ENCODE data around the gene SMYD3. TPM values are rescaled to one million over a fixed set of nuclear protein-coding genes. Genes with fewer than 3 reads are reported as not detected.

Gene SMYD3
- total RNA-seq, 1 donor from 2014 or later, result 35.4 TPM

GRCh38 chr1:246377625-246378153, 129.4 kb downstream of the SMYD3 start:
- no peak for DNase-seq (ENCODE audit: low spot score)
- no peak overlapping the region for H3K4me3 Mint-ChIP-seq (ENCODE audit: unreplicated experiment)
- H3K27me3 Mint-ChIP-seq (ENCODE audit: unreplicated experiment), result no peaks in the 10 kb centered on the region
- H3K27ac Mint-ChIP-seq (ENCODE audit: unreplicated experiment), result no peak overlapping the region
- no peaks in the 10 kb centered on the region for H3K4me1 Mint-ChIP-seq (ENCODE audit: unreplicated experiment)
- no peaks in the 10 kb centered on the region for H3K9me3 Mint-ChIP-seq (ENCODE audit: unreplicated experiment)
- no peaks in the 10 kb centered on the region for H3K36me3 Mint-ChIP-seq (ENCODE audit: low read depth, unreplicated experiment)
- TF ChIP-seq CTCF (IDR thresholded peaks at IDR 0.05; ENCODE audit: unreplicated experiment), result no peak

- Mint-ChIP-seq H3K27ac (ENCODE audit: unreplicated experiment) (no peak overlapping the region), H3K36me3 (ENCODE audit: low read depth, unreplicated experiment) (no peaks in the 10 kb centered on the region), H3K4me3 (ENCODE audit: unreplicated experiment) (no peak overlapping the region), H3K4me1 (ENCODE audit: unreplicated experiment) (no peaks in the 10 kb centered on the region), H3K9me3 (ENCODE audit: unreplicated experiment) (no peaks in the 10 kb centered on the region), H3K27me3 (ENCODE audit: unreplicated experiment) (no peaks in the 10 kb centered on the region)
- DNase-seq (ENCODE audit: low spot score), result no peak
- no peak for TF ChIP-seq CTCF (IDR thresholded peaks at IDR 0.05; ENCODE audit: unreplicated experiment)
Measured at GRCh38 chr1:246373828-246374569, 133.1 kb downstream of the SMYD3 start.

DNA sequence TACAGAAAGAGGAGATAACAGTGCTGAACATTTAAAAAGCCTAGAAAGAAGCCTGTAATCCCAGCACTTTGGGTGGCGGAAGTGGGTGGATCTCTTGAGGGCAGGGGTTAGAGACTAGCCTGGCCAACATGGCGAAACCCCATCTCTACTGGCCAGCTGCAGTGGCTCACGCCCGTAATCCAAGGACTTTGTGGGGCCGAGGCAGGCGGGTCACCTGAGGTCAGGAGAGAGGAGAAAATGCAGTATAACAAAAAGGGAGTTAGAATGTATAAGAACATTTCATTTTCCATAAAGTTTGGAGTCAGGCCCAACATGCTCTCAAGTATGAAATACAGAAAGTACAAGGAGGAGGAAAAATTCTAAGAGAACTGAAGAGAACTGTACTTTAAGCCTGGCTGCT, 134.5 kb downstream of the SMYD3 start:
- H3K36me3 Mint-ChIP-seq (ENCODE audit: low read depth, unreplicated experiment), result no peaks in the 10 kb centered on the region
- no peaks in the 10 kb centered on the region for H3K9me3 Mint-ChIP-seq (ENCODE audit: unreplicated experiment)
- TF ChIP-seq CTCF (IDR thresholded peaks at IDR 0.05; ENCODE audit: unreplicated experiment), result no peak
- H3K27me3 Mint-ChIP-seq (ENCODE audit: unreplicated experiment), result peaks cover 1% of the 10 kb centered on the region
- no peak overlapping the region for H3K4me3 Mint-ChIP-seq (ENCODE audit: unreplicated experiment)
- H3K4me1 Mint-ChIP-seq (ENCODE audit: unreplicated experiment), result no peaks in the 10 kb centered on the region
- DNase-seq (ENCODE audit: low spot score), result no peak
- no peak overlapping the region for H3K27ac Mint-ChIP-seq (ENCODE audit: unreplicated experiment)

DNA sequence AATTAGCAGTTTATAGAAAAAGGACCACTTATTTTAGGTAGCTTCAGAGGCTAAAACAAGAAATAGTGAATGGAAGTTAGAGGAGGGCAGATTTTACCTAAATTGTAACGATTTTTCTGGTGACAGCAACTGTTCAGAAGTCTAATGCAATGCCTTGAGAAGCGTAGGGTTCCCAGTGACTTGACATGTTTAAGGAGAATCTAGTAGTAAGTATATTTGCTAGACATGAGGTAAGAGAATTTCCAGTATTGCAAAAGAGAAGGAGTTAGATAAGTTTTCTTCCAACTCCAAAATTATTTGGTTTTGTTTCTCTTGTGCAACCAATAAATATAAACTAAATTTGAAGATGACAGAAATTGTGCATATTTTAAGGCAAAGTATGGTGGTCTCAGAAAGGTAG, 140.0 kb downstream of the SMYD3 start:
- no peak for DNase-seq (ENCODE audit: low spot score)
- peaks cover 5% of the 10 kb centered on the region for H3K36me3 Mint-ChIP-seq (ENCODE audit: low read depth, unreplicated experiment)
- H3K4me1 Mint-ChIP-seq (ENCODE audit: unreplicated experiment), result no peaks in the 10 kb centered on the region
- peaks cover 3% of the 10 kb centered on the region for H3K27me3 Mint-ChIP-seq (ENCODE audit: unreplicated experiment)
- no peaks in the 10 kb centered on the region for H3K9me3 Mint-ChIP-seq (ENCODE audit: unreplicated experiment)
- no peak for TF ChIP-seq CTCF (IDR thresholded peaks at IDR 0.05; ENCODE audit: unreplicated experiment)
- no peak overlapping the region for H3K4me3 Mint-ChIP-seq (ENCODE audit: unreplicated experiment)
- H3K27ac Mint-ChIP-seq (ENCODE audit: unreplicated experiment), result no peak overlapping the region

GRCh38 chr1:246365708-246366107, 141.4 kb downstream of the SMYD3 start:
- H3K36me3 Mint-ChIP-seq (ENCODE audit: low read depth, unreplicated experiment), result peaks cover 5% of the 10 kb centered on the region
- H3K4me3 Mint-ChIP-seq (ENCODE audit: unreplicated experiment), result no peak overlapping the region
- no peak overlapping the region for H3K27ac Mint-ChIP-seq (ENCODE audit: unreplicated experiment)

More at GRCh38 chr1:246365708-246366107, 141.4 kb downstream of the SMYD3 start:
- Mint-ChIP-seq H3K9me3 (ENCODE audit: unreplicated experiment) (no peaks in the 10 kb centered on the region), H3K27me3 (ENCODE audit: unreplicated experiment) (peaks cover 3% of the 10 kb centered on the region), H3K4me1 (ENCODE audit: unreplicated experiment) (no peaks in the 10 kb centered on the region)
- DNase-seq (ENCODE audit: low spot score), result no peak
- no peak for TF ChIP-seq CTCF (IDR thresholded peaks at IDR 0.05; ENCODE audit: unreplicated experiment)

Data from endothelial cell (in vitro differentiated cells).